IgD-negative memory B cell (primary cell): ENCODE results near the gene SRD5A1. TPM values are rescaled to one million over a fixed set of nuclear protein-coding genes. Genes with fewer than 3 reads are reported as not detected.
A peak's percentile ranks its signal among the peaks of the same experiment; 100 is the strongest.

Source experiments
- H3K27ac Mint-ChIP-seq, 3 donors: one replicate each; pipeline ENCODE4 v1.8.0; 2020 to 2022; ENCODE audit warnings: mild to moderate bottlenecking in 3 of 3, mixed read lengths in 3 of 3, moderate library complexity in 1 of 3
- H3K27me3 Mint-ChIP-seq: one replicate; pipeline ENCODE4 v1.8.0; 2021; ENCODE audit warnings: mixed read lengths
- H3K36me3 Mint-ChIP-seq: one replicate; pipeline ENCODE4 v1.8.0; 2020; ENCODE audit warnings: mild to moderate bottlenecking, mixed read lengths
- H3K4me1 Mint-ChIP-seq, 3 donors: one replicate each; pipeline ENCODE4 v1.8.0; 2020 to 2022; ENCODE audit warnings: mixed read lengths in 3 of 3, mild to moderate bottlenecking in 1 of 3
- H3K4me3 Mint-ChIP-seq, 4 donors: one replicate each; pipeline ENCODE4 v1.8.0; 2020 to 2022; ENCODE audit warnings: mild to moderate bottlenecking in 4 of 4, mixed read lengths in 4 of 4, moderate library complexity in 3 of 4
- H3K9me3 Mint-ChIP-seq, 3 donors: one replicate each; pipeline ENCODE4 v1.8.0; 2020 to 2021; ENCODE audit warnings: mixed read lengths in 3 of 3, mild to moderate bottlenecking in 1 of 3
- polyA plus RNA-seq: library from polyadenylated mRNA; unstranded; fragments of 300-500 nt; fragmentation: Illumina TruSeq; gene quantifications from one replicate; pipeline ENCODE4 v1.2.3, GENCODE V29; 2021

Gene SRD5A1
- polyA plus RNA-seq, 1 donor from 2014 or later, result 14.9 TPM

GRCh38 chr5:6616632-6617031, 16.6 kb upstream of the SRD5A1 start:
- no peak overlapping the region for H3K27ac Mint-ChIP-seq
- H3K27me3 Mint-ChIP-seq, result no peaks in the 10 kb centered on the region
- no peaks in the 10 kb centered on the region for H3K9me3 Mint-ChIP-seq
- H3K36me3 Mint-ChIP-seq, result peaks cover 5% of the 10 kb centered on the region
- no peak overlapping the region for H3K4me3 Mint-ChIP-seq
- peaks cover 0 to 4% (median 2%) of the 10 kb centered on the region in 3 donors for H3K4me1 Mint-ChIP-seq

GRCh38 chr5:6623228-6623627, 10.0 kb upstream of the SRD5A1 start:
- Mint-ChIP-seq H3K4me1 (peaks cover 3 to 15% (median 5%) of the 10 kb centered on the region in 3 donors), H3K4me3 (no peak overlapping the region), H3K9me3 (peaks cover 0 to 5% (median 0%) of the 10 kb centered on the region in 3 donors), H3K27me3 (no peaks in the 10 kb centered on the region), H3K36me3 (peaks cover 26% of the 10 kb centered on the region), H3K27ac (no peak overlapping the region)

DNA sequence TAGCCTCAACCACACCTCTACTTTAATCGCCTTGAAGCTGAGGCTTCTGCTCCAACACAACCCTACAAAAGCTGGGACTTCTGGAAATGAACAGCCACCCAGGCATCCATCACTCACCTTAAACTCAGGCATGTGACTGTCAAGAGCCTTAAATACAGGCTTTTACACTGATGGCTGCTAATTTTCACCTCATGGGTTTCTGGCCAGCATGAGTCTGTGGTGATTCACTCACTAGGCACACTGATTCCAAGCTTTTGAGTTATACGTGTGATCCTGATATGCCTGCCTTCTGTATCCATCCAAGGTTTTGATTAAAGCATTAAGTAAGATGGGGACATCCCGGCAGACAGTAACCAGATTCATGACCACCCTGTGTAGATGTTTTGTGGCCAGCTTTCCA, 9.3 kb upstream of the SRD5A1 start:
- Mint-ChIP-seq H3K4me1 (peaks cover 3 to 18% (median 5%) of the 10 kb centered on the region in 3 donors), H3K27me3 (no peaks in the 10 kb centered on the region), H3K9me3 (peaks cover 0 to 5% (median 0%) of the 10 kb centered on the region in 3 donors), H3K4me3 (no peak overlapping the region), H3K36me3 (peaks cover 26% of the 10 kb centered on the region), H3K27ac (peak overlapping the region in 2 of 3 donors; percentile 2 to 72)

- Mint-ChIP-seq H3K9me3 (peaks cover 0 to 5% (median 0%) of the 10 kb centered on the region in 3 donors), H3K27ac (no peak overlapping the region), H3K4me1 (peaks cover 14 to 36% (median 15%) of the 10 kb centered on the region in 3 donors), H3K36me3 (peaks cover 24% of the 10 kb centered on the region), H3K4me3 (no peak overlapping the region), H3K27me3 (no peaks in the 10 kb centered on the region)
Measured at GRCh38 chr5:6626508-6626907, 6.7 kb upstream of the SRD5A1 start.

GRCh38 chr5:6631441-6631840, 1.8 kb upstream of the SRD5A1 start:
- Mint-ChIP-seq H3K27me3 (no peaks in the 10 kb centered on the region), H3K4me1 (peaks cover 22 to 36% (median 28%) of the 10 kb centered on the region in 3 donors), H3K36me3 (no peaks in the 10 kb centered on the region), H3K27ac (peak overlapping the region in 1 of 3 donors; percentile 99), H3K4me3 (peak overlapping the region; percentile 88 to 100 (median 98)), H3K9me3 (no peaks in the 10 kb centered on the region)

DNA sequence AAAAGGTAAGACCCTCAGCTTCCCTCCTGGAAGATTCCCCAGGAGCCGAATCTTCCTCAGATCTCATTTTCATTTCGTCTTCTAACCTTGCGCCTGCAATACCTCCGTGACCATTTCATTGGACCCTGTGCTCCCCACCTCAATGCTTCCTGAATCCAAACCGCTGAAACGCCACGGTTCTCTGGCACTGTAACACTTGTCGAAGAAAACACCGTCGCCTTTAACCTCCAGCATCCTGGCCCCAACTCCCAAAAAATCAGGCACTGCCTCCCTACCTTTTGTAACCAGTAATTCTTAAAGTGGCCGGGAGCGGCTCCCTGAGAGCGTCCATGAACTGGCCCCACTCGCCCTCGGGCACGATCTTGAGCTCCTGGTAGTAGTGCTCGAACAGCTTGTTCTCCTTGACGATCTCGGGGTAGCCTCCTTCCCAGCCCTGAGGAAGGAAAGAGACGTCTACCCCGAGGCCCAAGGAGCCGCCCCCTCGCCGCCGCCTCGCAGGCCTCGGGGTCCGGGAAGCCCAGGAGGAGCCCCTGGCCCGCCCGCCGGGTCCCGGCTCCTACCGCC, 834 bp upstream of the SRD5A1 start:
- Mint-ChIP-seq H3K27ac (peak overlapping the region; percentile 99 to 100 (median 100)), H3K27me3 (no peaks in the 10 kb centered on the region), H3K36me3 (no peaks in the 10 kb centered on the region), H3K4me3 (peak overlapping the region; percentile 88 to 100 (median 98)), H3K9me3 (no peaks in the 10 kb centered on the region), H3K4me1 (peaks cover 22 to 32% (median 28%) of the 10 kb centered on the region in 3 donors)

GRCh38 chr5:6633469-6634245, 417 bp downstream of the SRD5A1 start:
- H3K9me3 Mint-ChIP-seq, result no peaks in the 10 kb centered on the region
- H3K4me1 Mint-ChIP-seq, result peaks cover 22 to 29% (median 28%) of the 10 kb centered on the region in 3 donors
- H3K27me3 Mint-ChIP-seq, result no peaks in the 10 kb centered on the region

GRCh38 chr5:6634306-6634705, 1.1 kb downstream of the SRD5A1 start:
- peaks cover 22 to 28% (median 27%) of the 10 kb centered on the region in 3 donors for H3K4me1 Mint-ChIP-seq
- H3K4me3 Mint-ChIP-seq, result peak overlapping the region; percentile 88 to 100 (median 98)
- H3K9me3 Mint-ChIP-seq, result no peaks in the 10 kb centered on the region

More at GRCh38 chr5:6633469-6634245, 417 bp downstream of the SRD5A1 start:
- H3K27ac Mint-ChIP-seq, result peak overlapping the region in 2 of 3 donors; percentile 99 to 100
- peak overlapping the region; percentile 88 to 100 (median 98) for H3K4me3 Mint-ChIP-seq
- no peaks in the 10 kb centered on the region for H3K36me3 Mint-ChIP-seq

GRCh38 chr5:6634788-6635430, 1.7 kb downstream of the SRD5A1 start:
- Mint-ChIP-seq H3K4me1 (peaks cover 16 to 24% (median 22%) of the 10 kb centered on the region in 3 donors), H3K36me3 (no peaks in the 10 kb centered on the region), H3K27ac (peak overlapping the region in 2 of 3 donors; percentile 23 to 81), H3K9me3 (no peaks in the 10 kb centered on the region), H3K4me3 (peak overlapping the region in 3 of 4 donors; percentile 61 to 100 (median 78)), H3K27me3 (no peaks in the 10 kb centered on the region)

More at GRCh38 chr5:6634306-6634705, 1.1 kb downstream of the SRD5A1 start:
- Mint-ChIP-seq H3K36me3 (no peaks in the 10 kb centered on the region), H3K27ac (peak overlapping the region in 1 of 3 donors; percentile 81), H3K27me3 (no peaks in the 10 kb centered on the region)

GRCh38 chr5:6636293-6636692, 3.1 kb downstream of the SRD5A1 start:
- Mint-ChIP-seq H3K27me3 (no peaks in the 10 kb centered on the region), H3K4me1 (peaks cover 13 to 21% (median 13%) of the 10 kb centered on the region in 3 donors), H3K27ac (peak overlapping the region in 1 of 3 donors; percentile 69), H3K4me3 (peak overlapping the region in 1 of 4 donors; percentile 100), H3K36me3 (no peaks in the 10 kb centered on the region), H3K9me3 (no peaks in the 10 kb centered on the region)

DNA sequence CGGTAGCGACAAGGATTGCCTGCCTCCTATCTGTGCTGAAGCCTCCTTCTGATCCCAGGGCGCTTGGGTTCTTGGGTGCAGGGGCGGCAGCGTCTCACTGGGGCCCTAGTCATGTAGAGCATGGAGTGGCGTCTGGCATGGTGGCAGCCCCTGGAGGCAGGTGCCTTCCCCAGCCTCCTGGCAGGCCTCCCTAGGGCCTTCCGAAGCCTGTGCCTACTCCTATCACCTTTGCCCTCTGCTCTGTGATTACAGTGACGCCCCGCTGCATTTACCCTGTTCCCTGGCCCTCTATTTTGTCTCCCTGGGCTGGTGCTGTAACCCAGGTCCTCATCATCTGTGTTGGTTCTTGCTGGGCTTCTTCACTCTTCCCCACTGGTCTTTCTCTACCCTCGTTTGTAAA, 3.8 kb downstream of the SRD5A1 start:
- Mint-ChIP-seq H3K4me3 (peak overlapping the region in 1 of 4 donors; percentile 63), H3K27ac (no peak overlapping the region), H3K4me1 (peaks cover 7 to 14% (median 8%) of the 10 kb centered on the region in 3 donors), H3K36me3 (no peaks in the 10 kb centered on the region), H3K27me3 (no peaks in the 10 kb centered on the region), H3K9me3 (no peaks in the 10 kb centered on the region)

DNA sequence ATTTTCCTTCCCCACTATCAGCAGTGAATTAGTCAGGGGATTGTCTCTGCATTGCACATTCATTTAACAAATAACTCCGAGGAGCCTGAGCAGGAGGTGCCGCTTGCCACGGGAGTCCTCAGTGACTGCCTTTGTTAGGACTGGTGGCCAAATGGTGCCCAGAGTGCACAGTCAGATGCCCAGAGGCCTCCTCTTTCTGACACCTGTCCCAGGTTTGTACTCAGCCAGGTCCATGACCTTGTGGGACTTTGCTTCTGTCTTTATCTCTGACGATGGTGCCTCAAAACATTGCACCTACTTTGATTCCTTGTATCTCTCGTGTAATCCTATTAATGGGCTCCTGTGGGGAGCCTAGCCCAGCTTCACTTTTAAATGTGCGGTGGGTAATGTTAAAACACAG, 4.3 kb downstream of the SRD5A1 start:
- Mint-ChIP-seq H3K4me3 (peak overlapping the region in 1 of 4 donors; percentile 63), H3K4me1 (peaks cover 3 to 9% (median 3%) of the 10 kb centered on the region in 3 donors), H3K27me3 (no peaks in the 10 kb centered on the region), H3K36me3 (no peaks in the 10 kb centered on the region), H3K9me3 (no peaks in the 10 kb centered on the region), H3K27ac (no peak overlapping the region)

- Mint-ChIP-seq H3K4me1 (peaks cover 3 to 7% (median 4%) of the 10 kb centered on the region in 3 donors), H3K4me3 (peak overlapping the region in 1 of 4 donors; percentile 63), H3K27me3 (no peaks in the 10 kb centered on the region), H3K36me3 (peaks cover 3% of the 10 kb centered on the region), H3K9me3 (no peaks in the 10 kb centered on the region), H3K27ac (no peak overlapping the region)
Measured at GRCh38 chr5:6638236-6638635, 5.0 kb downstream of the SRD5A1 start.

DNA sequence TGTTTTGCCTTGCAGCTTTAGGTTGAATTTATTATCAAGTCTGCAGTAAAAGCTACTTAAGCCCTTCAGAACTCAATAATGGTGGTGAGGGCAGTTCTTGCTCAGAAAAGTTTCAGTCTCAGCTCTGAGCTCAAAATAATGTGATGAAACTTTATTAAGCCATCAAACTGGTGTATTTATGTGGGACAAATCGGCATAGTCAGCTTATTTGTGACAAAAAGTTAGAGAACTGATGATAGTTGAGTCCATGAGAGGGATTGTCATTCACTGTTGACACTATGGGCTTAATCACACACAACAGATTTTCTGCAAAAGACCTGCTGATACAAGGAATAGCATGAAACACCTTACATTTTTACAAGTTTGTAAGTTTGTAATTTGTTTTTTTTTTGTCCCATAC, 9.4 kb downstream of the SRD5A1 start:
- no peaks in the 10 kb centered on the region for H3K27me3 Mint-ChIP-seq
- H3K36me3 Mint-ChIP-seq, result peaks cover 10% of the 10 kb centered on the region
- no peak overlapping the region for H3K4me3 Mint-ChIP-seq
- no peaks in the 10 kb centered on the region for H3K9me3 Mint-ChIP-seq
- H3K27ac Mint-ChIP-seq, result no peak overlapping the region
- H3K4me1 Mint-ChIP-seq, result peaks cover 3 to 7% (median 3%) of the 10 kb centered on the region in 3 donors

GRCh38 chr5:6644794-6645241, 11.6 kb downstream of the SRD5A1 start:
- Mint-ChIP-seq H3K27me3 (no peaks in the 10 kb centered on the region), H3K9me3 (no peaks in the 10 kb centered on the region), H3K36me3 (peaks cover 10% of the 10 kb centered on the region), H3K27ac (no peak overlapping the region), H3K4me3 (no peak overlapping the region), H3K4me1 (peaks cover 4 to 9% (median 8%) of the 10 kb centered on the region in 3 donors)
